Measurements from ENCODE around the gene THEM4. TPM values are rescaled to one million over a fixed set of nuclear protein-coding genes. Genes with fewer than 3 reads are reported as not detected.
"Not testable (repeated sequence)": the region's sequence is repeated elsewhere in the genome, so short reads cannot be mapped to it uniquely, and the experiment has no call there.

Gene THEM4
- total and polyA plus RNA-seq, 3 experiments from 2014 or later = 31.4 to 77.0 (median 31.7) TPM

DNA sequence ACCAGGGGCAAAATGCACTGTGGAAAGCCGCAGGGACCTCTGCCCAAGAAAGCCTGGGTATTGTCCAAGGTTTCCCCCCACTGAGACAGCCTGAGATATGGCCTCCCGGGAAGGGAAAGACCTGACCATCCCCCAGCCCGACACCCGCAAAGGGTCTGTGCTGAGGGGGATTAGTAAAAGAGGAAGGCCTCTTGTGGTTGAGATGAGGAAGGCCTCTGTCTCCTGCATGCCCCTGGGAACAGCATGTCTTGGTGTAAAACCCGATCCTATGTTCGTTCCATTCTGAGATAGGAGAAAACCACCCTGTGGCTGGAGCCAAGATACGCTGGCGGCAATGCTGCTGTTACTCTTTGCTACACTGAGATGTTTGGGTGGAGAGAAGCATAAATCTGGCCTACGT is 36.5 kb downstream of the THEM4 start:
- H3K4me3 Mint-ChIP-seq; H3K4me3 ChIP-seq (ENCODE audit: low read length); H3K27ac ChIP-seq (ENCODE audit: low read depth, low read length); DNase-seq; CTCF ChIA-PET; H3K27me3 ChIP-seq (ENCODE audit: insufficient read depth, low read length, poor library complexity, severe bottlenecking); H3K9me3 Mint-ChIP-seq; H3K27me3 Mint-ChIP-seq; POLR2A ChIA-PET; H3K9me3 ChIP-seq (ENCODE audit: low read length); H3K4me1 ChIP-seq (ENCODE audit: insufficient read depth, low read length); H3K36me3 ChIP-seq (ENCODE audit: insufficient read depth, low read length): not testable (repeated sequence)
- H3K27ac Mint-ChIP-seq = peak overlapping the region in 2 of 8 donors; percentile 21 to 64
- peaks cover 8 to 18% (median 17%) of the 10 kb centered on the region in 3 donors for H3K4me1 Mint-ChIP-seq
- H3K36me3 Mint-ChIP-seq = peaks cover 0 to 43% (median 6%) of the 10 kb centered on the region in 3 donors

- Histone ChIP-seq H3K27ac (ENCODE audit: low read depth, low read length) (no peak overlapping the region), H3K4me1 (ENCODE audit: insufficient read depth, low read length) (no peaks in the 10 kb centered on the region), H3K36me3 (ENCODE audit: insufficient read depth, low read length) (peaks cover 3% of the 10 kb centered on the region), H3K9me3 (ENCODE audit: low read length) (no peaks in the 10 kb centered on the region), H3K4me3 (ENCODE audit: low read length) (no peak overlapping the region), H3K27me3 (ENCODE audit: insufficient read depth, low read length, poor library complexity, severe bottlenecking) (no peaks in the 10 kb centered on the region)
- peak overlapping the region in 3 of 8 donors; percentile 16 to 48 (median 23) for H3K27ac Mint-ChIP-seq
- ChIA-PET CTCF (interaction anchor here (0.9 to 1.9 kb wide), 2 partner anchors 10 to 130 kb away, joined by 3 to 4 read pairs; no protein-coding TSS in a partner anchor), POLR2A (no interaction called here)
- H3K27me3 Mint-ChIP-seq = peaks cover 0 to 3% of the 10 kb centered on the region in 2 donors
- H3K4me1 Mint-ChIP-seq = peaks cover 8 to 18% (median 18%) of the 10 kb centered on the region in 3 donors
- DNase-seq = no peak
- H3K36me3 Mint-ChIP-seq = peaks cover 0 to 36% (median 6%) of the 10 kb centered on the region in 3 donors
- H3K4me3 Mint-ChIP-seq = no peak overlapping the region
- H3K9me3 Mint-ChIP-seq = no peaks in the 10 kb centered on the region
Measured at GRCh38 chr1:151871284-151872030, 37.9 kb downstream of the THEM4 start.

DNA sequence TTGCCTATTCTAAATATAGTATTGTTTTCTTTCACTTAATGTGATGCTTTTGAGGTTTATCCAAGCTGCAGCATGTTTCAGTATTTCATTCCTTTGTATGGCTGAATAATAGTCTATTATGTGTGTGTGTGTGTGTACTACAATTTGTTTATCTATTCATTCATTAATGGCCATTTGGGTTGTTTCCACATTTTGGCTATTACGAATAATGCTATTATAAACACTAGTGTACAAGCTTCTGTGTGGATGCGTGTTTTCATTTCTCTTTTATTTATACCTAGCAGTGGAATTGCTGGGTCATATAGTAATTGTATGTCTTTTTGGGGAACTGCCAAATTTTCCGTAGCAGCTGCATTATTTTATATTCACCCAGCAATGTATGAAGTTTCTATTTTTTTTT is 40.8 kb downstream of the THEM4 start:
- no peak overlapping the region for H3K4me3 Mint-ChIP-seq

DNA sequence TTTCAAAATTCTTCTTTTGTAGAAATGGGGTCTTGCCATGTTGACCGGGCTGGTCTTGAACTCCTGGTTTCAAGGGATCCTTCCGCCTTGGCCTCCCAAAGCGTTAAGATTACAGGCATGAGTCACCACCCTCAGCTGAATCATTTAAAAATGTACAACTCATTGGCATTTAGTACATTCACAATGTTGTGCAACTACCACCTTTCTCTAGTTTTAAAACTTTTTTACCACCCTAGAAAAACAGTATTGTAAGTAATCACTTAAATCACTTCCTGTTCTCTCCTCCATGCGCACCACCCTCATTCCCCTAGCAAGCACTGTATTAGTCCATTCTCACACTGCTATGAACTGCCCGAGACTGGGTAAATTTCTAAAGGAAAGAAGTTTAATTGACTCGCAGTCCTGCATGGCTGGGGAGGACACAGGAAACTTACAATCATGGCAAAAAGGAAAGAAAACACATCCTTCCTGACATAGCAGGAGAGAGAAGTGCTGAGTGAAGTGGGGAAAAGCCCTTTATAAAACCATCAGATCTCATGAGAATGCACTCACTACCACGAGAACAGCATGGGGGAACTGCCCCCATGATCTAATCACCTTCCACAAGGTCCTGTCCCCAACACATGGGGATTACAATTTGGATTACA is 41.4 kb downstream of the THEM4 start:
- no peaks in the 10 kb centered on the region for H3K27me3 ChIP-seq (ENCODE audit: insufficient read depth, low read length, poor library complexity, severe bottlenecking)
- no peaks in the 10 kb centered on the region for H3K36me3 ChIP-seq (ENCODE audit: insufficient read depth, low read length)
- H3K9me3 ChIP-seq (ENCODE audit: low read length) = no peaks in the 10 kb centered on the region
- Mint-ChIP-seq H3K4me1 (peaks cover 0 to 4% (median 1%) of the 10 kb centered on the region in 3 donors), H3K4me3 (no peak overlapping the region), H3K27ac (peak overlapping the region in 1 of 8 donors; percentile 27), H3K36me3 (peaks cover 0 to 5% (median 2%) of the 10 kb centered on the region in 3 donors), H3K9me3 (no peaks in the 10 kb centered on the region), H3K27me3 (peaks cover 2 to 8% of the 10 kb centered on the region in 2 donors)
- CTCF ChIA-PET = no interaction called here
- no peak for DNase-seq
- POLR2A ChIA-PET = no interaction called here
- no peak overlapping the region for H3K4me3 ChIP-seq (ENCODE audit: low read length)
- no peaks in the 10 kb centered on the region for H3K4me1 ChIP-seq (ENCODE audit: insufficient read depth, low read length)
- no peak overlapping the region for H3K27ac ChIP-seq (ENCODE audit: low read depth, low read length)

More for the DNA sequence above, 40.8 kb downstream of the THEM4 start:
- peaks cover 0 to 11% (median 4%) of the 10 kb centered on the region in 3 donors for H3K36me3 Mint-ChIP-seq
- H3K9me3 ChIP-seq (ENCODE audit: low read length) = no peaks in the 10 kb centered on the region
- ChIA-PET POLR2A (no interaction called here), CTCF (no interaction called here)
- no peaks in the 10 kb centered on the region for H3K27me3 ChIP-seq (ENCODE audit: insufficient read depth, low read length, poor library complexity, severe bottlenecking)
- H3K4me1 ChIP-seq (ENCODE audit: insufficient read depth, low read length) = no peaks in the 10 kb centered on the region
- H3K4me3 ChIP-seq (ENCODE audit: low read length) = no peak overlapping the region
- peaks cover 0 to 4% (median 1%) of the 10 kb centered on the region in 3 donors for H3K4me1 Mint-ChIP-seq
- DNase-seq = no peak
- peaks cover 2 to 8% of the 10 kb centered on the region in 2 donors for H3K27me3 Mint-ChIP-seq
- H3K9me3 Mint-ChIP-seq = no peaks in the 10 kb centered on the region
- no peak overlapping the region for H3K27ac ChIP-seq (ENCODE audit: low read depth, low read length)
- H3K36me3 ChIP-seq (ENCODE audit: insufficient read depth, low read length) = no peaks in the 10 kb centered on the region
- no peak overlapping the region for H3K27ac Mint-ChIP-seq

- no peak overlapping the region for H3K27ac ChIP-seq (ENCODE audit: low read depth, low read length)
- Mint-ChIP-seq H3K4me1 (peaks cover 0 to 4% (median 1%) of the 10 kb centered on the region in 3 donors), H3K27ac (no peak overlapping the region), H3K27me3 (peaks cover 4 to 12% of the 10 kb centered on the region in 2 donors), H3K36me3 (peaks cover 0 to 2% (median 2%) of the 10 kb centered on the region in 3 donors), H3K9me3 (no peaks in the 10 kb centered on the region), H3K4me3 (no peak overlapping the region)
- DNase-seq = no peak
- no peaks in the 10 kb centered on the region for H3K36me3 ChIP-seq (ENCODE audit: insufficient read depth, low read length)
- no peaks in the 10 kb centered on the region for H3K27me3 ChIP-seq (ENCODE audit: insufficient read depth, low read length, poor library complexity, severe bottlenecking)
- ChIA-PET POLR2A (no interaction called here), CTCF (no interaction called here)
- H3K4me1 ChIP-seq (ENCODE audit: insufficient read depth, low read length) = no peaks in the 10 kb centered on the region
- H3K4me3 ChIP-seq (ENCODE audit: low read length) = no peak overlapping the region
- no peaks in the 10 kb centered on the region for H3K9me3 ChIP-seq (ENCODE audit: low read length)
Measured at GRCh38 chr1:151867321-151867720, 42.0 kb downstream of the THEM4 start.

DNA sequence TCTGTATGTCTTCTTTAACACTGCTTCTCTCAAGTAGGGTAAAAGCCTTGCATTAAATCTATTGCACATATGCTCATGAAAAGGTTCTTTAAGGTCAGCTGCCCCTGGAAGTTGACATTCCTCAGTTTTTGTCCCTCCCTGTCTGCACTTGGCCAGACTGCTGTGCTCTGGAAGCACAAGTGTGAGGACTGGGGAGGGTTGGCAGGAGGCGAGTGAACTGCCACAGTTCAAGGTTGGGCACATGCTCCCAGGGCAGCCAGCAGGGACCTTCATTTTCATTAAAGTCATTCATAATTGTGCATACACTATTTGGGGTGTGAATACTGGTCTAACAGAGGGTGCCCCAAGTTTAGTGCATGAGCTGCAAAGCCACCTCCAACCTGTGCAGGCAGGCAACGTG is 44.9 kb downstream of the THEM4 start:
- no peak overlapping the region for H3K27ac ChIP-seq (ENCODE audit: low read depth, low read length)
- no peaks in the 10 kb centered on the region for H3K4me1 ChIP-seq (ENCODE audit: insufficient read depth, low read length)
- Mint-ChIP-seq H3K9me3 (no peaks in the 10 kb centered on the region), H3K4me3 (no peak overlapping the region), H3K36me3 (no peaks in the 10 kb centered on the region), H3K27me3 (peaks cover 4 to 12% of the 10 kb centered on the region in 2 donors), H3K27ac (no peak overlapping the region), H3K4me1 (peaks cover 0 to 4% (median 1%) of the 10 kb centered on the region in 3 donors)
- CTCF ChIA-PET = no interaction called here
- no peaks in the 10 kb centered on the region for H3K36me3 ChIP-seq (ENCODE audit: insufficient read depth, low read length)
- H3K27me3 ChIP-seq (ENCODE audit: insufficient read depth, low read length, poor library complexity, severe bottlenecking) = no peaks in the 10 kb centered on the region
- POLR2A ChIA-PET = no interaction called here
- H3K4me3 ChIP-seq (ENCODE audit: low read length) = no peak overlapping the region
- no peaks in the 10 kb centered on the region for H3K9me3 ChIP-seq (ENCODE audit: low read length)
- no peak for DNase-seq

DNA sequence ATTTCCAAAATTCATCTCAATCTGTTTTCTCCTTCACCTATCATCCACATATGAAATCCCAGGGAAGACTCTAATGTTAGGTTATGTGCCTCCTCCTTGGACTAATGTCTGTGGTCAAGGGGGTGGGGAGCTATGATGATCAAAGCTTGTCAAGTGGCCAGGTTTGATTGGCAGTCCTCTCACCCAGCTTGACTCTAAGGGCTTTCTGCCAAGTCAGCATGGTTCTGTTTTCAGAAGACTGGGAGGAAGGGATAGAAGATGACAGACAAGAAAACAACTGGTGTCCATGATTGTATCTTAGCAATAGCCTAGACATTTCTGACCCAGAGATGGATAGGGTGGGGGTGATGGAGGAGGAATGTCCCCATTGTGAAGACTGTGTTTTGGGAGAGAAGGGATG is 46.7 kb downstream of the THEM4 start:
- H3K27me3 Mint-ChIP-seq = peaks cover 4 to 9% of the 10 kb centered on the region in 2 donors
- no peaks in the 10 kb centered on the region for H3K27me3 ChIP-seq (ENCODE audit: insufficient read depth, low read length, poor library complexity, severe bottlenecking)
- DNase-seq = no peak
- H3K36me3 Mint-ChIP-seq = no peaks in the 10 kb centered on the region
- no peaks in the 10 kb centered on the region for H3K9me3 Mint-ChIP-seq
- H3K4me3 Mint-ChIP-seq = no peak overlapping the region
- no peak overlapping the region for H3K4me3 ChIP-seq (ENCODE audit: low read length)
- H3K36me3 ChIP-seq (ENCODE audit: insufficient read depth, low read length) = no peaks in the 10 kb centered on the region
- H3K4me1 Mint-ChIP-seq = no peaks in the 10 kb centered on the region
- ChIA-PET POLR2A (no interaction called here), CTCF (no interaction called here)
- H3K27ac ChIP-seq (ENCODE audit: low read depth, low read length) = no peak overlapping the region
- no peaks in the 10 kb centered on the region for H3K4me1 ChIP-seq (ENCODE audit: insufficient read depth, low read length)
- H3K27ac Mint-ChIP-seq = peak overlapping the region in 1 of 8 donors; percentile 23
- H3K9me3 ChIP-seq (ENCODE audit: low read length) = no peaks in the 10 kb centered on the region

DNA sequence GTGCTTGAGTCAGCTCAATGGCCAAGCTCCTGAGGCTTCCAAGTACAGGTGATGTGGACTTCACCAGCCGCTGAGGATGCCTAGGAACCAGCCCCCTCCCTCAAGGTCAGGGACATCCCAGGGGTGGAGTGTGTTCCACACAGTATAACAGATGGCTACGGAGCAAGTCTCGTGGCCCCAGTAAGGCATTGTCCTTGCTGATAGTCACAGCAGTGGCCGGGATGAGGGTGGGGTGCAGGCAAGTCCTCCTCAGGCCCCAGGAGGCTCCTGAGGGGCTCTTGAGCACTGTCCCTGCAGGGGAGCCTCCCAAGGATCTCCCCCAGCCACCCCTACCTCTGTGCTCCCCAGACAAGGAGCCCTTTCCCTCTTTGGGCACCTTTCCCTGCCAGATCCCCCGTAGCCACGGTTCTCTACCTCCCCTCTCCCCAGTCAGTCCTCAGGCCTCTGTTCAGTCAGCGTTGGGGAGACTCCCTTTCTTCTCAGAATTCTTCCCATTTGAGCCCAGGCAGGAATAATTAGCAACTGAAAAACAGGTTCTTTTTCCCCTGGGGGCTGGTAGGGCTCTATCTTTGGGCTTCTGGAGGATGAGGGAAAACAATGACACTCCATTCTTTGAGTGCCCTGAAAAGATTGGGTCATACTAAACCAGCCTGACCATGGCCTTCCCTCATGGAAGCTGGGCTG is 48.7 kb downstream of the THEM4 start:
- CTCF ChIA-PET = no interaction called here
- no peaks in the 10 kb centered on the region for H3K36me3 ChIP-seq (ENCODE audit: insufficient read depth, low read length)

More for the DNA sequence above, 48.7 kb downstream of the THEM4 start:
- no peaks in the 10 kb centered on the region for H3K4me1 Mint-ChIP-seq
- H3K36me3 Mint-ChIP-seq = no peaks in the 10 kb centered on the region
- H3K9me3 ChIP-seq (ENCODE audit: low read length) = no peaks in the 10 kb centered on the region
- no peak overlapping the region for H3K4me3 Mint-ChIP-seq
- POLR2A ChIA-PET = no interaction called here
- no peak for DNase-seq
- H3K4me1 ChIP-seq (ENCODE audit: insufficient read depth, low read length) = no peaks in the 10 kb centered on the region
- H3K27me3 ChIP-seq (ENCODE audit: insufficient read depth, low read length, poor library complexity, severe bottlenecking) = no peaks in the 10 kb centered on the region
- peak overlapping the region in 1 of 8 donors; percentile 43 for H3K27ac Mint-ChIP-seq
- H3K27ac ChIP-seq (ENCODE audit: low read depth, low read length) = no peak overlapping the region
- peaks cover 4 to 7% of the 10 kb centered on the region in 2 donors for H3K27me3 Mint-ChIP-seq
- no peak overlapping the region for H3K4me3 ChIP-seq (ENCODE audit: low read length)
- H3K9me3 Mint-ChIP-seq = no peaks in the 10 kb centered on the region
